Hematopoietic multipotent progenitor cell treated with erythropoietin and hydrocortisone succinate and interleukin-3 and kit ligand, for 6 days (in vitro differentiated cells): ENCODE data around the gene PLAAT4.
"Not testable (repeated sequence)": the region's sequence is repeated elsewhere in the genome, so short reads cannot be mapped to it uniquely, and the experiment has no call there.

Source experiments
- DNase-seq: peaks from one replicate; pipeline ENCODE4 v3.0.0-alpha.2; 2015

The PLAAT4 gene

DNA sequence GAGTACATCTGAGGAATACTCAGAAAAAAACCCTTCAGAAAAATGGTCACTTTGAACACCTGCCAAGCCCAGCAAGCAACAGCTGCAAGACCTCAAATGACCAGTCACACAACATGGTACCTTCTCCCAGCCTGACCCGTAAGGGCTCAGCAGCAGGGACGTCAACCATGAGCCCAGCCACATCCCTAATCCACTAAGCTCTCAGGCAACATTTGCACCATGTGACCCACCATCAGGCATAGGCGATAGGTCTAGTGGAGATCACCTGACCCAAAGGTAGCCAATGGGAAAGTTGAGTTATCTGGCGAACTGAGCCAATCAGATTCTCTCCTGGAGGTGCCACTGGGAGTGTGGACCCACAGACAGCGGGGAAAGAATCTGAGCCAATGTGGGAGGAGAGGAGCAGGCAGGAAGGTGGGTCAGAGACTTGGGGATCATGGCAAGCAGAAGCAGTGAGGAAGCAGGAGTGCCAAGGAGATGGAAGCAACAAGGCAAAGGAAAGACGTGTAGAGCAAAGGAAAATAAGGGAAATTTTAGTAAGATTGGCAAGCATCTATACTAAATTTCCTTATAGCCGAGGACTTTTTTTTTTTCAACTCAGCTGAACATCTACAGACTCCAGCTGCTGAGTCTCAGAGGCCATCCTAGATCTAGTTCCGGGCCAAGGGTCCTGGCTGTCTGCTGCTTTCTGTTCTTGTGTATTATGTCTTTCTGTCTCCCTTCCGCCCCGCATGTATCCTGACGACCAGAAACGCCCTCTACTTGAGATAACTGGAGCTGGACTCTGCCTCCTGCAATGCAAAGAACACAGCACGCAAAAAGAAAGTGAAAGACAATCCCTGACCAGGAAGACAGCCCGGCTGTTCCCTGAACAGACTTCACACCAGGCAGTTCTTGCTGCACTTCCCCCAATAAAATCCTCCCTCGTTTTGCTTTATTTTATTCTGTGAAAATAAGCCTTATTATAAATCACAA is 37.6 kb downstream of the PLAAT4 start:
- peak; percentile 92 for DNase-seq

DNA sequence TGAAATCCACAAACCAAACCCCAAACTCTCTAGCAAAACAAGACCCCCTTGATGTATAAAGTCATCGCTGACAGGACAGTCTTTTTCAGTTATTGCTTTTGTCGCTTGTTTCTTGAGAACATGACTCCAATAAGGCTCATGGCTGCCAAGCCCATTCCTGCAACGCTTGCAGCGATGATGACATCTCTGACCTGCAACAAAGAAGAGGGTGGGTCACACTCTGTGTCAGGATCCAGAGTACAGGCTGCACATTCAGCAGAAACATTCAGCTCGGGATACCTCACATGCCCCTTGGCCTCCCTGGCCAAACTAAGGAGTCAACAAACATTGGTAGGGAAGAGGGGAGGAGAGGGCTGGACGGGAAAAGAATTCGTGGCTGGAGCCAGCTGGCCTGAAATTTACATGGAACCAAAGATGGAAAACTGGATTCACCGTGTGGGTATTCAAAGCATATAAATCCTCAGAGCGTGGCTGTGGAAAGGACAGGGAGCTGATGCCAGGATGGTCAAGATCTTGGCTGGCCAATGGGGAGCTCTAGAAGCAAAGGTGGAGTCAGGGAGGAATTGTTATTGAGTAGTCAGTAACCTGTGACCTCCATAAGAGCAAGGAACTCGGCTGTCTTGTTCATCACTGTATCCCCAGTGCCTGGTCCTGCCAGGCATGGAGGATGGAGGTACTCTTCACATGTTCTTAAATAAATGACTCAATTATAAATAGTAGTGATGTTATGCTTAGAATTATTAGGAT is 38.4 kb downstream of the PLAAT4 start:
- no peak for DNase-seq

DNA sequence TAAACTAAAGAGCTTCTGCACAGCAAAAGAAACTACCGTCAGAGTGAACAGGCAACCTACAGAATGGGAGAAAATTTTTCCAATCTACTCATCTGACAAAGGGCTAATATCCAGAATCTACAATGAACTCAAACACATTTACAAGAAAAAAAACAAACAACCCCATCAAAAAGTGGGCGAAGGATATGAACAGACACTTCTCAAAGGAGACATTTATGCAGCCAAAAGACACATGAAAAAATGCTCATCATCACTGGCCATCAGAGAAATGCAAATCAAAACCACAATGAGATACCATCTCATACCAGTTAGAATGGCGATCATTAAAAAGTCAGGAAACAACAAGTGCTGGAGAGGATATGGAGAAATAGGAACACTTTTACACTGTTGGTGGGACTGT is 42.3 kb downstream of the PLAAT4 start:
- DNase-seq: not testable (repeated sequence)

DNA sequence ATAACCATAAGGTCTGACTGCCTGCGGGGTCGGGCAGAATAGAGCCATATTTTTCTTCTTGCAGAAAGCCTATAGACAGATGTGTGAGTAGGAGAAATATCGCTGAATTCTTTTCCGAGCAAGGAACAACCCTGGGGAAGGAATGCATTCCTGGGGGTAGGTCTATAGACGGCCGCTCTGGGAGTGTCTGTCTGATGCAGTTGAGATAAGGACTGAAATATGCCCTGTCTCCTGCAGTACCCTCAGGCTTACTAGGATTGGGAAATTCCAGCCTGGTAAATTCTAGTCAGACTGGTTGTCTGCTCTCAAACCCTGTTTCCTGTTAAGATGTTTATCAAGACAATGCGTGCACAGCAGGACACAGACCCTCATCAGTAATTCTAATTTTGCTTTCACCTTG is 44.6 kb downstream of the PLAAT4 start:
- DNase-seq: not testable (repeated sequence)

DNA sequence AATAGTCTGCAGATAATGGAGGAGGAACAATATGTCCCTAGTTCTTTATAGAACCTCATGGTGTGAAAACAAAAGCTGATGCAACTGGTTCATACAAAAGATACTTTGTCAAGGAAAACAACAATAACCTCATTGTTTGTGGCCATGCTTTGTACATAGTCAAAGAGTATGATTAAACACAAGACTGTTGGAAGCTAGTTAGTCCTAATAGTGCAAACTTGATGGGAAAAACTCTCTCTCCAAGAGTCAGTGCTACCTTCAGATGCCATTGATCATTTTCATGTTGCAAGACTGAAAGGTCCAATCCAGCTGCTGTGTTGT is 46.7 kb downstream of the PLAAT4 start:
- no peak for DNase-seq

DNA sequence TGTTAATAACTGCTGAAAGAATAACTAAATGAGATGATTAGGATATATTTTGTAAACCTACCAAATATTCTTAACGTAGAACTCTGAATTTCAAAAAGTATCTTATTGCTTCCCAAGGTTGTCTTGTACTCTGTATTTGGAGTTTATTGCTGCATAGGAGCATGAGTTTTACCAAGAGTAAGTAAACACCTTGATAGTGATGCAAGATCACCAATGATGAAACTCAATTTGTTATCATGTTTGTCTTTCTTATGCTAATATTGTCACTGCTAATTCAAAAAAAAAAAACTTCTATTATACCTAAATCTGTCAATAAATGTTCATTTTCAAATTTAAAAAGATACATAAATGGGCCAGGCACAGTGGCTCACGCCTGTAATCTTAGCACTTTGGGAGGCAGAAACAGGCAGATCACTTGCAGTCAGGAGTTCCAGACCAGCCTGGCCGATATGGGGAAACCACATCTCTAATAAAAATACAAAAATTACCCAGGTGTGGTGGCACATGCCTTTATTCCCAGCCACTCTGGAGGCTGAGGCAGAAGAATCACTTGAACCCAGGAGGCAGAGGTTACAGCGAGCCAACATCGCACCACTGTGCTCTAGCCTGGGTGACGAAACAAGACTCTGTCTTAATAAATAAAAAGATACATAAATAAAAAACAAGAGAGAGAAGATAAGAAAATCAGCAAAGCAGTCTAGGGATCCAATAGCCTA is 50.0 kb downstream of the PLAAT4 start:
- DNase-seq: no peak

DNA sequence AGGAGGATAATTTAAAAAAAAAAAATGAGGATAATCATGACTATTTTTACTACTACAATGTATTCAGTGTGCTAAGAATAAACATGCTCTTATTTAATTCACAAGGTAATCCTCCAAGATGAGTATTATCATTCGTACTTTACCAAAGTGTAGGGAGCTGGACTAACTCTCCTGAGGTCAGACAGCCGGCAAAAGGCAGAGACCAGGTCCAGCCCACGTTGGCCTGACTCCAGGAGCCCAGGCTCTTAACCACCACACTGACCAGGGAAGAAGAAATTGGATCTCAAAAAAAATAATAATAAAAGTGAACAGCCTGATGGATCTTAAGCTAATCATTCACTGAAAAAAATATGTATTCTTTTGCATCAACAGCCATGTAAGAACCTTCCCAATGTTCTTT is 52.4 kb downstream of the PLAAT4 start:
- no peak for DNase-seq

DNA sequence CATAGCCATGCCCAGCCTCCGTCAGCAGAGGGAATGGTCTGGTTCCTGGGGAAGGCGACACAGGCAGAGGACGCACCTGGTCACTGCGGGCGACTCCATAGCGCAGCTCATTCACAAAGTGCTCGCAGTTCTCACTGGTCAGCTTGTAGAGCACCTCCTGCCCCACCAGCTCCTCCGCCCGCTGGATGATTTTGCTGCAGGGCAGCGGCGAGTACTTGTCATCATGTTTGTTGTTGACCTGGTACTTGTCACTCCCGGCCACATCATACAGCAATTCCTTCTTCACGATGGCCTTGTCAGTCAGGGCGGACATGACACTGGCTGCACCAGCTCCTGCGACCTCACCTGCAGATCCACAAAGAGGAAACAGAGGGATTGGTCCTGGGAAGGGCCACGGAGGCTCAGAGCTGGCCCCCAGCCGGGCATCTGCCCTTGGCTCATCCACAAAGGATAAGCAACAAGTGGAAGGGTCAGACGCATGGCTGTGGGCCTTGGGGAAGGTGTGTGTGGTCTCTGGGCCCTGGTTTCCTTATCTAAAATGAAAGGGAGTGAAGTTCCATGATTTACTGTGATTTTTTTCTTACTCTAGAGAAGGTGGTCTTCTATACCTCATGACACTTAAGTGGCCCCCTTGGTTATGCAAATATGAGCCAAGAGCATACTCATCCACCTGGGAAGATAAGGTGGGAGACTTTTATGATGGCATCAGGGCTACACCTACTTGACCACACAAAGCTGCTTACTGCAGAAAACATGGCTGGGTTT is 53.6 kb downstream of the PLAAT4 start:
- DNase-seq: no peak

DNA sequence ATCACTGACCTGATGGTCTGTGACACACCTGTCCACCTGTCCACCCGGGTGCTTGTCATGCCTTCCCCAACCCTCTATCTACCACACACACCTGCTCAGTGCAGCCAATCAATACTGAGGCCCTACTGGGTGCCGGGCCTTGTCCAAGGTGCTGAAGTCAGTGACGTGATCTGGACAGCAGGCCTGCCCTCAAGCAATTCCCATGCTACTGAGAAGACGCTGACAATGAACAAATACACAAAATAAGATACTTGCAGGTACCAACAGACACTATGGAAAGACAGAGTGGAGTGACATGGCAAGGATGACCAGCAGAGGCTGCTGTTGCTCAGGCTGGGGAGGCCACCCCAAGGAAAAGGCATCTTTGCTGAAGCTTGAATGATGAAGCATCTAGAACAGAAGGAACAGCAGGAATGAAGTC is 56.4 kb downstream of the PLAAT4 start:
- peak; percentile 54 for DNase-seq

DNA sequence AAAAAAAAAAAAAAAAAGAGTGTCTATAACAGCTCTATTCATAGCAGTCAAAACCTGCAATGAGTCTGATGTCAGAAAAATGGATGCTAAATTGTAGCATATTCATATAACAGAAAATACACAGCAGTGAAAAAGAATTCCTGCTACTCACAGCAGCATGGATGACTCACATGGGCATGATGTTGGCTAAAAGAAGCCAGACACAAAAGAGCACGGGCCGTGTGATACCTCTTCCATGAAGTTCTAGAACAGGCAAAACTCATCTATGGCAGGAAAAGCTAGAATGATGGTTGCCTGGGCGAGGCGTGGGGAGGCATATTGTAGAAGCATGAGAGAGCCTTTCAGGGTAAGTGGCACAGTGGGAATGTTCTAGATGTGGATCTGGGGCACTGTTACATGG is 58.7 kb downstream of the PLAAT4 start:
- DNase-seq: no peak
